ENCODE data around the gene PRMT7. TPM values are rescaled to one million over a fixed set of nuclear protein-coding genes. Genes with fewer than 3 reads are reported as not detected.

PRMT7 gene
- total RNA-seq, 1 experiment from 2014 or later, result 47.5 TPM

GRCh38 chr16:68289621-68290329 is 21.0 kb upstream of the PRMT7 start:
- Histone ChIP-seq H3K4me3 (no peak overlapping the region), H3K27ac (no peak overlapping the region), H3K4me2 (no peak overlapping the region), H3K36me3 (ENCODE audit: low read depth) (0 out of 2 replicates have a peak, but pooled peaks cover 4% of the 10 kb centered on the region), H2AFZ (no peak overlapping the region), H3K79me2 (ENCODE audit: low read depth) (no peaks in the 10 kb centered on the region), H3K4me1 (replicated peaks; ENCODE audit: insufficient read depth) (0 out of 2 replicates have a peak, but pooled peaks cover 7% of the 10 kb centered on the region), H3F3A (ENCODE audit: insufficient read depth, low read depth) (no peaks in the 10 kb centered on the region), H3K9me3 (ENCODE audit: insufficient read depth, low read depth) (no peaks in the 10 kb centered on the region), H3K9me2 (ENCODE audit: insufficient read depth) (no peaks in the 10 kb centered on the region), H4K20me1 (ENCODE audit: insufficient read depth) (peaks cover 12% of the 10 kb centered on the region), H3K27me3 (ENCODE audit: insufficient read depth, low read depth) (no peaks in the 10 kb centered on the region)
- CTCF ChIA-PET, result no interaction called here
- no TSS peak for BruUV-seq (replicated peaks)
- no peak for DNase-seq
- intact Hi-C loops (cut with micrococcal nuclease; ENCODE audit: unreplicated experiment), result no loop called here
- POLR2A ChIA-PET (ENCODE audit: unreplicated experiment), result no interaction called here
- TF ChIP-seq CTCF (conservative IDR thresholded peaks at IDR 0.05), result no peak
- TF ChIP-seq EZH2 (IDR thresholded peaks at IDR 0.05; ENCODE audit: low read depth), result no peak

GRCh38 chr16:68290450-68290849 is 20.4 kb upstream of the PRMT7 start:
- Histone ChIP-seq H3K36me3 (ENCODE audit: low read depth) (0 out of 2 replicates have a peak, but pooled peaks cover 4% of the 10 kb centered on the region), H3K79me2 (ENCODE audit: low read depth) (no peaks in the 10 kb centered on the region), H4K20me1 (ENCODE audit: insufficient read depth) (peaks cover 12% of the 10 kb centered on the region), H3K9me3 (ENCODE audit: insufficient read depth, low read depth) (no peaks in the 10 kb centered on the region), H3K4me2 (no peak overlapping the region), H3K4me3 (no peak overlapping the region), H3K9me2 (ENCODE audit: insufficient read depth) (no peaks in the 10 kb centered on the region), H3K27me3 (ENCODE audit: insufficient read depth, low read depth) (no peaks in the 10 kb centered on the region), H2AFZ (no peak overlapping the region), H3K27ac (no peak overlapping the region), H3F3A (ENCODE audit: insufficient read depth, low read depth) (no peaks in the 10 kb centered on the region), H3K4me1 (replicated peaks; ENCODE audit: insufficient read depth) (0 out of 2 replicates have a peak, but pooled peaks cover 7% of the 10 kb centered on the region)
- intact Hi-C loops (cut with micrococcal nuclease; ENCODE audit: unreplicated experiment), result no loop called here
- no TSS peak for BruUV-seq (replicated peaks)
- DNase-seq, result no peak
- POLR2A ChIA-PET (ENCODE audit: unreplicated experiment), result no interaction called here
- TF ChIP-seq CTCF (conservative IDR thresholded peaks at IDR 0.05) (no peak), EZH2 (IDR thresholded peaks at IDR 0.05; ENCODE audit: low read depth) (no peak)
- CTCF ChIA-PET, result no interaction called here

GRCh38 chr16:68291227-68291626 is 19.6 kb upstream of the PRMT7 start:
- ChIA-PET POLR2A (ENCODE audit: unreplicated experiment) (no interaction called here), CTCF (no interaction called here)
- no peaks in the 10 kb centered on the region for H3K27me3 ChIP-seq (ENCODE audit: insufficient read depth, low read depth)
- no peak overlapping the region for H3K27ac ChIP-seq
- no peak overlapping the region for H3K4me2 ChIP-seq
- H3K9me3 ChIP-seq (ENCODE audit: insufficient read depth, low read depth), result no peaks in the 10 kb centered on the region
- H4K20me1 ChIP-seq (ENCODE audit: insufficient read depth), result peaks cover 12% of the 10 kb centered on the region
- TF ChIP-seq CTCF (conservative IDR thresholded peaks at IDR 0.05) (no peak), EZH2 (IDR thresholded peaks at IDR 0.05; ENCODE audit: low read depth) (no peak)
- H3F3A ChIP-seq (ENCODE audit: insufficient read depth, low read depth), result no peaks in the 10 kb centered on the region; the same call in 1 of the 2 replicates
- 0 out of 2 replicates have a peak, but pooled peaks cover 5% of the 10 kb centered on the region for H3K36me3 ChIP-seq (ENCODE audit: low read depth)
- H2AFZ ChIP-seq, result no peak overlapping the region
- no TSS peak for BruUV-seq (replicated peaks)
- intact Hi-C loops (cut with micrococcal nuclease; ENCODE audit: unreplicated experiment), result no loop called here
- no peak overlapping the region for H3K4me3 ChIP-seq
- H3K4me1 ChIP-seq (replicated peaks; ENCODE audit: insufficient read depth), result 0 out of 2 replicates have a peak, but pooled peaks cover 7% of the 10 kb centered on the region
- no peaks in the 10 kb centered on the region for H3K79me2 ChIP-seq (ENCODE audit: low read depth)
- no peaks in the 10 kb centered on the region for H3K9me2 ChIP-seq (ENCODE audit: insufficient read depth)
- no peak for DNase-seq
